Heart left ventricle (tissue), 16 donors: Measurements from ENCODE around the gene ZNF516. TPM values are rescaled to one million over a fixed set of nuclear protein-coding genes. Genes with fewer than 3 reads are reported as not detected.

Source experiments
- ATAC-seq, 4 donors: fragments of 200-7000 bp; cut with Tn5 transposase; one replicate each; pipeline ENCODE4 v1.9.1; 2020 to 2022; ENCODE audit warnings: moderate library complexity in 4 of 4, mild to moderate bottlenecking in 3 of 4, moderate number of reproducible peaks in 1 of 4
- DNase-seq, 5 donors: peaks; one replicate each; pipeline ENCODE4 v3.0.0-alpha.2; 2020
- H3K27ac ChIP-seq, 12 donors: fragments of 200-600 bp; sonication (generic) in 4 of 12; one replicate each; pipeline versions ENCODE4 v1.5.0 to v1.8.0; 2016 to 2022; ENCODE audit warnings: mild to moderate bottlenecking in 2 of 12
- H3K27me3 ChIP-seq, 9 donors: fragments of 200-600 bp; sonication (generic) in 2 of 9; one replicate each; pipeline versions ENCODE4 v1.5.1 to v1.8.0; 2016 to 2022; ENCODE audit warnings: mild to moderate bottlenecking in 3 of 9
- H3K36me3 ChIP-seq, 9 donors: fragments of 200-600 bp; sonication (generic) in 2 of 9; one replicate each; pipeline versions ENCODE4 v1.5.0 to v1.8.0; 2018 to 2022; ENCODE audit warnings: mild to moderate bottlenecking in 2 of 9
- H3K4me1 ChIP-seq, 12 donors: fragments of 200-600 bp; sonication (generic) in 4 of 12; one replicate each; pipeline versions ENCODE4 v1.5.0 to v1.8.0; 2016 to 2022; ENCODE audit warnings: mild to moderate bottlenecking in 3 of 12
- H3K4me3 ChIP-seq, 12 donors: fragments of 200-600 bp; sonication (generic) in 4 of 12; one replicate each; pipeline versions ENCODE4 v1.5.0 to v1.8.0; 2017 to 2022; ENCODE audit warnings: mild to moderate bottlenecking in 9 of 12, moderate library complexity in 4 of 12
- H3K9me3 ChIP-seq, 12 donors: fragments of 200-600 bp; sonication (generic) in 4 of 12; one replicate each; pipeline versions ENCODE4 v1.5.0 to v1.8.0; 2016 to 2022; ENCODE audit warnings: mild to moderate bottlenecking in 1 of 12
- CTCF ChIP-seq, 12 donors: fragments of 200-600 bp; sonication (generic) in 4 of 12; IDR thresholded peaks; one replicate each; pipeline versions ENCODE4 v1.5.0 to v1.8.0; 2018 to 2022; ENCODE audit warnings: antibody characterized with exemption in 12 of 12, mild to moderate bottlenecking in 5 of 12
- POLR2A ChIP-seq, 2 donors: fragments of 450-650 bp; IDR thresholded peaks; one replicate each; pipeline ENCODE4 v1.6.1; 2017; ENCODE audit warnings: antibody characterized with exemption in 2 of 2, mild to moderate bottlenecking in 2 of 2, moderate library complexity in 2 of 2
- WGBS, 4 donors: extraction: QIAGEN DNeasy Blood & Tissue Kit in 2 of 4; methylation state at CpG; one replicate each; pipeline versions ENCODE4 v1.1.5 to v1.1.7; 2013 to 2018; 5-methylcytosine and 5-hydroxymethylcytosine counted together
- intact Hi-C, 10 donors: fragments of 100-400 bp; cut with DNase I; formaldehyde crosslinking; loops; one replicate each; pipeline versions ENCODE4 v1.11.1 to v1.14.2; 2022
- polyA plus RNA-seq, 2 donors: library from polyadenylated mRNA; stranded (reverse); fragments of 200-250 nt; gene quantifications; one replicate each; pipeline ENCODE4 v1.2.3, GENCODE V29; 2013
- total RNA-seq, 9 donors: library from RNA; depleted of rRNA in 2 of 9; stranded (reverse); fragments of >200 nt in 2 of 9; fragmentation: NEBNext Ultra II Directional in 3 of 9; extraction: Animal tissue kit (Norgen Biotek cat#: 25700) in 3 of 9; gene quantifications; one replicate each; pipeline versions ENCODE4 v1.1.0 to v1.2.4, GENCODE V29; 2016 to 2023
- donor health status: ischemic (EF 13 %, LVEDD 7.1; RV severe dilation, severe dysfunction).
- donor health status: healthy with polysubstance abuse.
- donor health status: DM: no; HTN: yes; CAD: no.
- donor health status: DM: no; HTN: no; CAD: no.
- donor health status: ischemic (EF 25% LVEDD 6.9; RV normal size, moderate dysfunction).
- donor health status: ischemic (EF 25% LVEDD 5.7; RV mildly dilated, moderate dysfunction).
- donor health status: healthy.
- donor health status: DM: yes; HTN: yes; CAD: no.
- donor health status: ischemic (EF 35%, LVEDD 5.7; RV mildly dilated, moderate dysfunction).
- donor health status: nonischemic (EF 11% LVEDD 7.7; RV severe dilation, severe dysfunction).
- donor health status: DM: yes; HTN: yes; CAD: no.
- donor health status: PGD.
- donor health status: ischemic (EF 29% LVEDD 5.4; RV normal size, mild dysfunction).
- donor health status: nonischemic (EF 23%, LVEDD 6.1; RV moderate dilation, normal function).

ZNF516 gene
- total and polyA plus RNA-seq, 11 donors: 4.8 to 24.8 (median 14.6) TPM

DNA sequence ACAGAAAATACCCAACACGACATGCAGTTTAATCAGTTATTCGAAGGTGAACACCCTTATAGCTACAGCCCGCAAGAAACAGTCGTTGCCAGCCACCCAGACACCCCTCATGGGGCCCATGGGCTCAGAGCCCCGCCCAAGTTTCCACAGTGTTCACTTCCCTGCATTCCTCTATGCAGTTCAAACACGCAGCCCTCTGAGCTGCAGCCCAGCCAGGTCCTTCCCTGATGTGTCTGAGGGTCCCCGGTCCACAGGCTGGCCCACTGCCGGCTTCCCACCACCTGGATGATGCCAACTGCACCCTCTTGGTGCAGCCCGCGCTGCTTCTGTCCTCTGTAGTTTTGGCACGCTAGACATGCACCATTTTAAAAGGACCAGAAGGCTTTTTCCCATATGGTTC is 87.4 kb downstream of the ZNF516 start:
- no peak for ATAC-seq
- peaks cover 0 to 5% (median 0%) of the 10 kb centered on the region in 9 donors for H3K36me3 ChIP-seq
- no peak overlapping the region for H3K27ac ChIP-seq
- WGBS, 4 donors: 75 to 85% (median 84%) methylated on average over 11 of the region's 11 CpGs
- DNase-seq: no peak
- intact Hi-C loops: loop anchor here in 1 of 10 donors (5.0 kb wide), 1 partner anchor 85 kb away; no protein-coding TSS in a partner anchor
- no peaks in the 10 kb centered on the region for H3K9me3 ChIP-seq
- no peak overlapping the region for H3K4me3 ChIP-seq
- TF ChIP-seq CTCF (IDR thresholded peaks at IDR 0.05) (no peak), POLR2A (IDR thresholded peaks at IDR 0.05) (no peak)
- peaks cover 0 to 40% (median 12%) of the 10 kb centered on the region in 12 donors for H3K4me1 ChIP-seq
- no peaks in the 10 kb centered on the region for H3K27me3 ChIP-seq

DNA sequence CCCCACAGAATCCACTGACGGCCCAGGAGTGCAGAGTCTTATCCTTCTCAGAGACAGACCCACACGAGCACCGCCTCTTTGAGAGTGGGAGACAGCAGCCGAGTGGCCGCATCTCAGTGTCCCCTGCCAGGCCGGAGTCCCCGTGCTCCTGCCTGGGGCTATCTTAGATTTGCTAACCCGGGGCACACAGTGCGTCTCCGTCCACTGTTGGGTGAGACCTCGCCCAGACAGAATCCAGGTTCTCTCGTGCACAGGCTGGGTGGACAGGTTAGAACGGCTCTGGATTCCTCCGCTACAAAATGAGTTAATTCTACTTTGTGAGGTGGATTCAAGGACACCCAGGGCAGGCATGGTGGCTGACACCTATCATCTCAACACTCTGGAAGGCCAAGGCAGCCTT is 88.3 kb downstream of the ZNF516 start:
- no peaks in the 10 kb centered on the region for H3K27me3 ChIP-seq
- H3K4me1 ChIP-seq: peaks cover 0 to 32% (median 5%) of the 10 kb centered on the region in 12 donors
- ATAC-seq (no peak), DNase-seq (no peak)
- TF ChIP-seq CTCF (IDR thresholded peaks at IDR 0.05): no peak
- H3K9me3 ChIP-seq: no peaks in the 10 kb centered on the region
- no peak overlapping the region for H3K27ac ChIP-seq
- whole genome bisulfite sequencing, 4 donors: 96 to 98% (median 96%) methylated on average over 5 to 14 of the region's 14 CpGs
- H3K4me3 ChIP-seq: no peak overlapping the region
- intact Hi-C loops: loop anchor here in 1 of 10 donors (5.0 kb wide), 1 partner anchor 86 kb away; no protein-coding TSS in a partner anchor
- H3K36me3 ChIP-seq: peaks cover 0 to 5% (median 0%) of the 10 kb centered on the region in 9 donors

- TF ChIP-seq CTCF (IDR thresholded peaks at IDR 0.05) (peak; percentile 14 to 61 (median 48)), POLR2A (IDR thresholded peaks at IDR 0.05) (no peak)
These were observed 89.2 kb downstream of the ZNF516 start for GRCh38 chr18:76405681-76406356.

GRCh38 chr18:76405280-76405679 is 89.8 kb downstream of the ZNF516 start:
- Histone ChIP-seq H3K4me1 (peaks cover 0 to 31% (median 2%) of the 10 kb centered on the region in 12 donors), H3K27me3 (no peaks in the 10 kb centered on the region), H3K9me3 (no peaks in the 10 kb centered on the region), H3K36me3 (peaks cover 0 to 5% (median 0%) of the 10 kb centered on the region in 9 donors), H3K4me3 (no peak overlapping the region), H3K27ac (no peak overlapping the region)
- no peak for ATAC-seq
- no peak for DNase-seq
- intact Hi-C loops: loop anchor here in 1 of 10 donors (5.0 kb wide), 1 partner anchor 87 kb away; no protein-coding TSS in a partner anchor
- 88 to 91% (median 90%) methylated on average over 17 of the region's 17 CpGs for WGBS, 4 donors
- no peak for TF ChIP-seq CTCF (IDR thresholded peaks at IDR 0.05)
- TF ChIP-seq POLR2A (IDR thresholded peaks at IDR 0.05): no peak

More at GRCh38 chr18:76405681-76406356, 89.2 kb downstream of the ZNF516 start:
- 72 to 88% (median 81%) methylated on average over 37 of the region's 37 CpGs for WGBS, 4 donors
- intact Hi-C loops: loop anchor here in 1 of 10 donors (5.0 kb wide), 1 partner anchor 86 kb away; no protein-coding TSS in a partner anchor
- Histone ChIP-seq H3K4me1 (peaks cover 0 to 33% (median 2%) of the 10 kb centered on the region in 12 donors), H3K27ac (no peak overlapping the region), H3K4me3 (no peak overlapping the region), H3K9me3 (no peaks in the 10 kb centered on the region), H3K36me3 (peaks cover 0 to 5% (median 0%) of the 10 kb centered on the region in 9 donors), H3K27me3 (no peaks in the 10 kb centered on the region)
- ATAC-seq (peak in 2 of 4 donors; percentile 36 to 61), DNase-seq (peak in 2 of 5 donors; percentile 56 to 71)
